Measurements from ENCODE around the gene MAGOH.

GRCh38 chr1:53256511-53257453, 18.5 kb upstream of the MAGOH start:
- TF ChIP-seq IFI16 (CRISPR knock-in tag; IDR thresholded peaks at IDR 0.05) = no peak
- no peak for TF ChIP-seq HNRNPL (IDR thresholded peaks at IDR 0.05; ENCODE audit: low read depth, low read length)
- no peak for TF ChIP-seq EHMT2 (IDR thresholded peaks at IDR 0.05)
- TF ChIP-seq POLR2A (conservative IDR thresholded peaks at IDR 0.05) = no peak
- TF ChIP-seq SIN3A (IDR thresholded peaks at IDR 0.05; ENCODE audit: borderline replicate concordance in 2 of 2, control insufficient read depth in 1 of 2, low read depth in 2 of 2, low read length in 2 of 2) = no peak
- no peak for TF ChIP-seq MXI1 (IDR thresholded peaks at IDR 0.05; ENCODE audit: low read depth, low read length)
- no peak for TF ChIP-seq NFIC (IDR thresholded peaks at IDR 0.05)
- TF ChIP-seq ZZZ3 (IDR thresholded peaks at IDR 0.05) = no peak
- no peak for TF ChIP-seq LEF1 (IDR thresholded peaks at IDR 0.05)
- no peak for TF ChIP-seq ATF6 (CRISPR knock-in tag; IDR thresholded peaks at IDR 0.05)
- no peak for TF ChIP-seq SIX5 (IDR thresholded peaks at IDR 0.05; ENCODE audit: borderline replicate concordance in 1 of 2, insufficient read depth in 1 of 2, low read depth in 1 of 2, low read length in 2 of 2)
- no peak for TF ChIP-seq MTA3 (IDR thresholded peaks at IDR 0.05; ENCODE audit: borderline replicate concordance)
- TF ChIP-seq RNF2 (IDR thresholded peaks at IDR 0.05) = no peak

Measured in K562 (cell line).